Astrocyte of the cerebellum (primary cell): ENCODE data around the gene KSR2.
A peak's percentile ranks its signal among the peaks of the same experiment; 100 is the strongest.
"Not testable (repeated sequence)": the region's sequence is repeated elsewhere in the genome, so short reads cannot be mapped to it uniquely, and the experiment has no call there.

Experiments used
- DNase-seq: peaks from one replicate; pipeline ENCODE4 v3.0.0-alpha.2; 2011; ENCODE audit warnings: low read depth
- H3K4me3 ChIP-seq: 2 replicates; pipeline ENCODE4 v1.5.1; 2011; ENCODE audit warnings: mild to moderate bottlenecking, low read depth, low read length, moderate library complexity
- CTCF ChIP-seq: IDR thresholded peaks from 2 replicates; pipeline ENCODE4 v1.5.1; 2012; ENCODE audit warnings: low read length, low read depth, moderate library complexity, mild to moderate bottlenecking; ENCODE audit errors: missing control alignments
- in situ Hi-C: cut with HindIII; loops from 2 replicates; pipeline ENCODE4 v1.10.0; 2017; ENCODE audit warnings: low sequenced_read_pairs

Gene KSR2

GRCh38 chr12:117865505-117865904 is 103.3 kb downstream of the KSR2 start:
- in situ Hi-C loops, result no loop called here
- no peak for DNase-seq
- H3K4me3 ChIP-seq, result no peak overlapping the region
- TF ChIP-seq CTCF, result no peak

- TF ChIP-seq CTCF, result no peak
- DNase-seq, result no peak
- in situ Hi-C loops, result no loop called here
- H3K4me3 ChIP-seq, result no peak overlapping the region
Observed at GRCh38 chr12:117863002-117863709, 105.6 kb downstream of the KSR2 start.

- DNase-seq, result no peak
- TF ChIP-seq CTCF, result no peak
- no peak overlapping the region for H3K4me3 ChIP-seq
- in situ Hi-C loops, result no loop called here
Observed at GRCh38 chr12:117861691-117862090, 107.1 kb downstream of the KSR2 start.

- in situ Hi-C loops, DNase-seq, H3K4me3 ChIP-seq: not testable (repeated sequence)
Observed at GRCh38 chr12:117860787-117861290, 108.0 kb downstream of the KSR2 start.

GRCh38 chr12:117860111-117860510 is 108.7 kb downstream of the KSR2 start:
- in situ Hi-C loops, result no loop called here
- DNase-seq, result no peak
- H3K4me3 ChIP-seq, result no peak overlapping the region
- TF ChIP-seq CTCF, result no peak

- TF ChIP-seq CTCF, result peak; percentile 59
- no peak overlapping the region for H3K4me3 ChIP-seq
- in situ Hi-C loops, result loop anchor here (10.0 kb wide), 2 partner anchors 623 to 663 kb away; partner anchors contain the start of gene FBXO21
- no peak for DNase-seq
Observed at GRCh38 chr12:117857632-117858612, 110.9 kb downstream of the KSR2 start.

- not testable (repeated sequence) for DNase-seq, H3K4me3 ChIP-seq
- in situ Hi-C loops, result loop anchor here (10.0 kb wide), 2 partner anchors 622 to 662 kb away; partner anchors contain the start of gene FBXO21
Observed at GRCh38 chr12:117857139-117857538, 111.7 kb downstream of the KSR2 start.
